ENCODE results near the gene KRT36.

DNA sequence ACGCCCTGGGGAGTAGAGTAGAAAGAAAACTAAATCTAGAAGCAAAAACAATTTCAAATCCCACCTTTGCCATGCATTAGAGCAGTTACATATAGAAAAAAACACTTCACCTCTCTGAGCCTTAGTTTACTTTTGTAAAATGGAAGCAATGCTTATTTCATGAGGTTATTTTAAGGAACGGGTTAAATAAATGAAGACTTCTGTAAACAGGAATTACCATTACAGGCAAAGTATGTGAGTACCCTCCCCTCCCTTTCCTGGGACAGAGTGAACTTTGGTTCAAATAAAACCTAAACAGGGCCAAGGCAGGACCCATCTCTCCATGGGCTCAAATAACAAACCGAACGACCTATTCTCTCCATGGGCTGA is 33.5 kb upstream of the KRT36 start:
- no peak for TF ChIP-seq POLR2A (IDR thresholded peaks at IDR 0.05; ENCODE audit: low read depth, low read length)
- no peak for TF ChIP-seq POLR2AphosphoS5 (IDR thresholded peaks at IDR 0.05; ENCODE audit: low read depth, low read length)
- TF ChIP-seq SPI1 (IDR thresholded peaks at IDR 0.05; ENCODE audit: low read depth, low read length) = no peak
- no peak for TF ChIP-seq TAF1 (IDR thresholded peaks at IDR 0.05; ENCODE audit: low read depth, low read length)
- no peak for TF ChIP-seq PAX5 (IDR thresholded peaks at IDR 0.05; ENCODE audit: insufficient read depth, low read length, severe bottlenecking)
- TF ChIP-seq POU2F2 (IDR thresholded peaks at IDR 0.05; ENCODE audit: low read depth, low read length) = no peak

All from GM12891 (cell line).